Activated CD4-positive, alpha-beta T cell treated with anti-CD3 and anti-CD28 coated beads for 36 hours (primary cell): ENCODE measurements around the gene KBTBD2. TPM values are rescaled to one million over a fixed set of nuclear protein-coding genes. Genes with fewer than 3 reads are reported as not detected.
"Not testable (repeated sequence)": the region's sequence is repeated elsewhere in the genome, so short reads cannot be mapped to it uniquely, and the experiment has no call there.

ENCODE experiments used
- ATAC-seq: fragments of 200-7000 bp; cut with Tn5 transposase; one replicate; pipeline ENCODE4 v1.10.0; 2021; ENCODE audit warnings: mild to moderate bottlenecking, moderate library complexity
- CTCF ChIA-PET: fragments of 350-600 bp; sonication (Branson Sonifier 250); formaldehyde crosslinking; loops from one replicate; lab custom pipeline; 2021; ENCODE audit warnings: antibody characterized with exemption; lab: Charles Lee
- POLR2A ChIA-PET: fragments of 350-600 bp; sonication (Branson Sonifier 250); formaldehyde crosslinking; loops from one replicate; lab custom pipeline; 2021; ENCODE audit warnings: antibody characterized with exemption, inconsistent platforms; lab: Charles Lee
- DNase-seq: peaks from one replicate; pipeline ENCODE4 v3.0.0-alpha.2; 2020
- H3K27ac Mint-ChIP-seq: one replicate; pipeline ENCODE4 v1.8.0; 2021; ENCODE audit warnings: mixed read lengths
- H3K27me3 Mint-ChIP-seq: one replicate; pipeline ENCODE4 v1.8.0; 2021; ENCODE audit warnings: mixed read lengths
- H3K36me3 Mint-ChIP-seq: one replicate; pipeline ENCODE4 v1.8.0; 2021; ENCODE audit warnings: low read depth, mixed read lengths
- H3K4me1 Mint-ChIP-seq: one replicate; pipeline ENCODE4 v1.8.0; 2021; ENCODE audit warnings: mixed read lengths
- H3K4me3 Mint-ChIP-seq: one replicate; pipeline ENCODE4 v1.8.0; 2021; ENCODE audit warnings: mild to moderate bottlenecking, moderate library complexity, mixed read lengths
- H3K9me3 Mint-ChIP-seq: one replicate; pipeline ENCODE4 v1.8.0; 2021; ENCODE audit warnings: low read depth, mixed read lengths
- intact Hi-C, 2 experiments: fragments of 100-400 bp; cut with DNase I in 1 of 2; cut with micrococcal nuclease in 1 of 2; formaldehyde crosslinking; loops; one replicate each; pipeline versions ENCODE4 v1.14.2 to v1.15.1; 2022 to 2024; cut with DNase I, micrococcal nuclease
- total RNA-seq, 2 experiments: library from RNA; stranded (reverse); gene quantifications; one replicate each; pipeline ENCODE4 v1.2.3, GENCODE V29; 2021

The KBTBD2 gene
- total RNA-seq, 2 experiments from 2014 or later, result 21.5 to 25.6 TPM

- POLR2A ChIA-PET, result no interaction called here
- H3K27ac Mint-ChIP-seq, result no peak overlapping the region
- ATAC-seq (no peak), DNase-seq (no peak)
- H3K36me3 Mint-ChIP-seq, result peaks cover 6% of the 10 kb centered on the region
- no peaks in the 10 kb centered on the region for H3K27me3 Mint-ChIP-seq
- intact Hi-C loops, result no loop called here
- H3K4me3 Mint-ChIP-seq, result no peak overlapping the region
- CTCF ChIA-PET, result no interaction called here
- H3K4me1 Mint-ChIP-seq, result peaks cover 10% of the 10 kb centered on the region
- no peaks in the 10 kb centered on the region for H3K9me3 Mint-ChIP-seq
Observed at GRCh38 chr7:32916006-32916405, 24.4 kb upstream of the KBTBD2 start.

DNA sequence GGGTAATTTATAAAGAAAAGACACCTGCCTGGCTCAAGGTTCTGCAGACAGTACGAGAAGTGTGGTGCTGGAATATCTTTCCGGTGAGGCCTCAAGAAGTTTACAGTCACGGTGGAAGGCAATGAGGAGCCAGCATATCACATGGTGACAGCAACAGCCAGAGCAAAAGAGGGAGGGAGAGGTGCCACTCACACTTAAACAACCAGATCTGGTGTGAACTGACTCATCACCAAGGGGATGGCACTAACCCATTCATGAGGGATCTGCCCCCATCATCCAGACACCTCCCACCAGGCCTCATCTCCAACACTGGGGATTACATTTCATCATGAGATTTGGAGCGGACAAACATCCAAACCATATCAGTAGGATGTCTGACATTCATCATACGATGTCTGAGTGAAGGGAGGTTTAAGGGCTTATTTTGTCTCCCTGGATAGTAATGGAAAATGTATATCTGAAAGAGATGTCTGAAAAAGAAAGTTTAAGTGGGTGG, 23.5 kb upstream of the KBTBD2 start:
- Mint-ChIP-seq H3K4me3 (no peak overlapping the region), H3K9me3 (no peaks in the 10 kb centered on the region), H3K27me3 (no peaks in the 10 kb centered on the region), H3K36me3 (peaks cover 6% of the 10 kb centered on the region), H3K27ac (no peak overlapping the region), H3K4me1 (peaks cover 10% of the 10 kb centered on the region)
- intact Hi-C loops, result loop anchor here in 1 of 2 experiments (1.0 kb wide), 1 partner anchor 8 kb away; no protein-coding TSS in a partner anchor
- DNase-seq (peak; percentile 38), ATAC-seq (peak; percentile 97)
- ChIA-PET POLR2A (no interaction called here), CTCF (interaction anchor here (0.8 kb wide), 1 partner anchor 11 kb away, joined by 4 read pairs; no protein-coding TSS in a partner anchor)

GRCh38 chr7:32914184-32914583, 22.6 kb upstream of the KBTBD2 start:
- Mint-ChIP-seq H3K9me3 (no peaks in the 10 kb centered on the region), H3K27ac (no peak overlapping the region), H3K36me3 (peaks cover 6% of the 10 kb centered on the region), H3K27me3 (no peaks in the 10 kb centered on the region), H3K4me3 (no peak overlapping the region), H3K4me1 (peaks cover 10% of the 10 kb centered on the region)
- ChIA-PET CTCF (interaction anchor here (0.8 kb wide), 1 partner anchor 10 kb away, joined by 4 read pairs; no protein-coding TSS in a partner anchor), POLR2A (interaction anchor here (0.6 kb wide), 1 partner anchor 22 kb away, joined by 3 read pairs; no protein-coding TSS in a partner anchor)
- DNase-seq, result no peak
- no peak for ATAC-seq
- intact Hi-C loops, result no loop called here

GRCh38 chr7:32910195-32910594, 18.6 kb upstream of the KBTBD2 start:
- DNase-seq, result no peak
- intact Hi-C loops, result no loop called here
- Mint-ChIP-seq H3K36me3 (no peaks in the 10 kb centered on the region), H3K9me3 (no peaks in the 10 kb centered on the region), H3K27me3 (no peaks in the 10 kb centered on the region), H3K4me1 (peaks cover 11% of the 10 kb centered on the region), H3K4me3 (no peak overlapping the region), H3K27ac (no peak overlapping the region)
- ChIA-PET POLR2A (no interaction called here), CTCF (no interaction called here)
- ATAC-seq, result no peak

DNA sequence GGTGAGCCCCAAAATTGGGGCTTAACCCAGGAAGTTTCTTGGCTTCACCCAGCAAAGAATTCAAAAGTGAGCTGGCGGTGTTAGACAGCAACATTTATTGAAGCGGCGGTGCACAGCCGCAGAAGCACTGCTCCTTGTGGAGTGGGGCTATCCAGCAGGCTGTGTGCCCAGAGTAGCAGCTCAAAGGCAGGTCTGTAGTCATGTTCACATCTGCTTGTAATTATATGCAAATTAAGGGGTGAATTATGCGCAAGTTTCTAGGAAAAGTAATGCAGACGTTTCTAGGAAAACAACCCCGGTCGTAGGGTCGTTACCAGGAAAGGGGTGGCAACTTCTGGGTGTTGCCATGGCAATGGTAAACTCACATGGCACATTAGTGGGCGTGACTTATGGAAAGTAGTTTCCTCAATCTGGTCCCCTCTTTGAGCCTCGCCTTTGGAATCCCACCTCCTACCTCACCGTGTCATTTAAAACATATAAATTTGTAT, 13.7 kb upstream of the KBTBD2 start:
- intact Hi-C loops, result loop anchor here (1.0 to 2.0 kb wide), 4 partner anchors 13 to 224 kb away; partner anchors contain the start of gene BBS9 (in 1 of the 2)
- Mint-ChIP-seq H3K27me3 (no peaks in the 10 kb centered on the region), H3K4me3 (peak overlapping the region; percentile 69), H3K27ac (peak overlapping the region; percentile 86), H3K9me3 (no peaks in the 10 kb centered on the region), H3K36me3 (no peaks in the 10 kb centered on the region), H3K4me1 (peaks cover 15% of the 10 kb centered on the region)
- peak; percentile 93 for ATAC-seq
- CTCF ChIA-PET, result interaction anchor here (0.8 to 3.4 kb wide), 5 partner anchors 12 to 204 kb away, joined by 3 to 22 read pairs (median 3); partner anchors contain the start of genes KBTBD2 and RP9
- POLR2A ChIA-PET, result interaction anchor here (1.1 to 3.2 kb wide), 3 partner anchors 13 to 23 kb away, joined by 3 to 39 read pairs (median 3); partner anchors contain the start of gene KBTBD2
- DNase-seq, result peak; percentile 84

GRCh38 chr7:32901629-32902028, 10.1 kb upstream of the KBTBD2 start:
- H3K36me3 Mint-ChIP-seq, result no peaks in the 10 kb centered on the region
- H3K9me3 Mint-ChIP-seq, result no peaks in the 10 kb centered on the region
- H3K4me3 Mint-ChIP-seq, result no peak overlapping the region
- ChIA-PET POLR2A (interaction anchor here (0.8 kb wide), 1 partner anchor 358 kb away, joined by 4 read pairs; no protein-coding TSS in a partner anchor), CTCF (interaction anchor here (1.4 kb wide), 1 partner anchor 9 kb away, joined by 5 read pairs; no protein-coding TSS in a partner anchor)
- no peaks in the 10 kb centered on the region for H3K27me3 Mint-ChIP-seq
- H3K4me1 Mint-ChIP-seq, result peaks cover 17% of the 10 kb centered on the region
- H3K27ac Mint-ChIP-seq, result no peak overlapping the region
- ATAC-seq, result no peak
- DNase-seq, result no peak
- intact Hi-C loops, result no loop called here

DNA sequence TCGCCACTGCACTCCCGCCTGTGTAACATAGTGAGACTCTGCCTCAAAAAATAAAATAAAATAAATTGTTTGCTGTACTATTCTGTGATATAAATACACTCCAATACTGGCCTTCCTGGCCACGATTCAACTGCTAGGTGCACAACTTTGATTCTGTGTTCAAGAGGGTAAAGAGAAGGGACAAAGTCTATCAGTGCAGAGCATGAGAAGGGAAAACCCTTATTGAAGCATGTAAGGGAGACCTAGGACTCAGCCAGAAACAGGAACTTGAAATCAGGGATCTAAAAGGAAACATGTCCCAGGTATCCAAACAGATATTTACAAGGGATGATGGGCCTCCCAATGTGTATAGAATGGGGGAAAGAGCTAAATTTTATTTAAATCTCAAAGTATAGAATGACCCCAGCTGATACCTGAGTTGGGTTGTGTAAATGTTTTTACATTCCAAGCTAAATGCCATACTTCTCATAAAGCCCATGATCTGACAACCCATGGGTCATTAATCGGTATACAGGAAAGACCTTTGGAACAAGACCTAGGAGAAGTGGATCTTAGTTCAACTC, 9.0 kb upstream of the KBTBD2 start:
- POLR2A ChIA-PET, result interaction anchor here (0.8 kb wide), 1 partner anchor 10 kb away, joined by 3 read pairs; no protein-coding TSS in a partner anchor
- ATAC-seq (no peak), DNase-seq (no peak)
- intact Hi-C loops, result no loop called here
- H3K27ac Mint-ChIP-seq, result no peak overlapping the region
- no peaks in the 10 kb centered on the region for H3K9me3 Mint-ChIP-seq
- CTCF ChIA-PET, result interaction anchor here (0.9 to 1.2 kb wide), 3 partner anchors 8 to 54 kb away, joined by 3 read pairs; no protein-coding TSS in a partner anchor
- H3K36me3 Mint-ChIP-seq, result no peaks in the 10 kb centered on the region
- H3K27me3 Mint-ChIP-seq, result no peaks in the 10 kb centered on the region
- H3K4me1 Mint-ChIP-seq, result peaks cover 14% of the 10 kb centered on the region
- no peak overlapping the region for H3K4me3 Mint-ChIP-seq

GRCh38 chr7:32897376-32897775, 5.8 kb upstream of the KBTBD2 start:
- intact Hi-C loops, H3K9me3 Mint-ChIP-seq, H3K36me3 Mint-ChIP-seq, H3K4me3 Mint-ChIP-seq, DNase-seq, H3K27me3 Mint-ChIP-seq, H3K27ac Mint-ChIP-seq, ATAC-seq, CTCF ChIA-PET, POLR2A ChIA-PET: not testable (repeated sequence)
- peaks cover 19% of the 10 kb centered on the region for H3K4me1 Mint-ChIP-seq

GRCh38 chr7:32896564-32897347, 5.2 kb upstream of the KBTBD2 start:
- POLR2A ChIA-PET, result no interaction called here
- H3K27me3 Mint-ChIP-seq, result no peaks in the 10 kb centered on the region
- peaks cover 19% of the 10 kb centered on the region for H3K4me1 Mint-ChIP-seq
- DNase-seq (no peak), ATAC-seq (no peak)
- H3K36me3 Mint-ChIP-seq, result no peaks in the 10 kb centered on the region
- H3K4me3 Mint-ChIP-seq, result no peak overlapping the region
- intact Hi-C loops, result no loop called here
- CTCF ChIA-PET, result interaction anchor here (0.7 kb wide), 1 partner anchor 27 kb away, joined by 3 read pairs; no protein-coding TSS in a partner anchor
- H3K27ac Mint-ChIP-seq, result no peak overlapping the region
- no peaks in the 10 kb centered on the region for H3K9me3 Mint-ChIP-seq

DNA sequence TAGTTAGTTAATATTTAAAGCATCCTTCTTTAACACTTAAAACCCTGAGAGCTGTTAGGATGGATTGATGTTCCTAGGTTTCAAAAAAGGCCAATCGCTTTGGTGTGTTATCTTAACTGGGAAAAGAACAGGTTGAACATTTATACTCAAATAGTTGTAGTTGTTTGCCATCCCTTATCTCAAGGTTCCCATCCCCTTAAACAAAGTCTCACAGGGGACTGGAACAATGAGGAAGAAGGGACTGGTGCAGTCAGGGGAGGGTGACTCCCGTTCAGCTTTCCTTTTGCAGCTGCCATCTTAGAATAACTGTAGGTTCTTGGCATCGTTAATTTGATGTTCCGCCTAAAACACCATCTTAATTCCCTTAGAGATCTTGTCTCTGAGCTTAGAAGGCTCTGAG, 2.6 kb upstream of the KBTBD2 start:
- H3K4me3 Mint-ChIP-seq, result no peak overlapping the region
- ChIA-PET POLR2A (interaction anchor here (5.9 kb wide), 1 partner anchor 11 kb away, joined by 39 read pairs; no protein-coding TSS in a partner anchor), CTCF (interaction anchor here (0.9 to 3.3 kb wide), 4 partner anchors 11 to 129 kb away, joined by 3 to 22 read pairs (median 9); no protein-coding TSS in a partner anchor)
- H3K9me3 Mint-ChIP-seq, result no peaks in the 10 kb centered on the region
- H3K27ac Mint-ChIP-seq, result peak overlapping the region; percentile 99
- H3K4me1 Mint-ChIP-seq, result peaks cover 26% of the 10 kb centered on the region
- no peak for ATAC-seq
- H3K27me3 Mint-ChIP-seq, result no peaks in the 10 kb centered on the region
- intact Hi-C loops, result loop anchor here in 1 of 2 experiments (5.0 kb wide), 3 partner anchors 47 to 397 kb away; partner anchors contain the start of genes AVL9 and BBS9
- no peak for DNase-seq
- peaks cover 9% of the 10 kb centered on the region for H3K36me3 Mint-ChIP-seq
